ENCODE data around the gene SUPT20HL2. TPM values are rescaled to one million over a fixed set of nuclear protein-coding genes. Genes with fewer than 3 reads are reported as not detected.

SUPT20HL2 gene
- total RNA-seq = not detected in 2 replicates

DNA sequence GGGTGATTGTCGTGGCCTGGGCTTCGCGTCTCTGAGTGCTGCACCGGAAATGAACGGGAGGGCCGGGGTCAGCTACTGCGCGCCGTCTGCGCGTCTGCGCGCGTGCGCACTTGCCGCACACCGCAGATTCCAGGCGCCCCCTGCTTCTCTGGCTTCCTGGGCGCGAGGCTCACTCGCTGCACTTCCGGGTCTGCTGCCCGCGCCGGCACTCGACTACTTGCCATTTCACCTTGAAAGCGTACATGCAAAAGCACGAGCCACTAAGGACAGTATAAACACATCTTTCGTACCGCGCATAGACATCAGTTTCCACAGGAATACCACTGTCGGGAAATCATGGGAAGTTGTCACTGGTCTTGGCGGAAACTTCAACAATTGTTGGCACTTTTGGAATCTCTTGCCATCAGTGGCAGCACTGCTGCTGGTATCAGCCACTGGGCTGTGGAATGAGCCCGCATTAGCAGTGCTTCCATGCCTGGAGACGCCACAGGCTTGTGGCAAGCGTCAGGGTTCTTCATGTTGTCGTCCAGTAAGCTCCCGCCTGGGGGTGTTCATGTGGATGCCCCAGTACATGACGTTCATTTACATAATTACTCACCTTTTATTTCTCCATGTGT is at the start of gene SUPT20HL2:
Gene SUPT20HL2, minus strand, starts transcription at position 51 of the 617 bp plus-strand sequence. CDS start 754 bp downstream, outside the sequence.

DNA sequence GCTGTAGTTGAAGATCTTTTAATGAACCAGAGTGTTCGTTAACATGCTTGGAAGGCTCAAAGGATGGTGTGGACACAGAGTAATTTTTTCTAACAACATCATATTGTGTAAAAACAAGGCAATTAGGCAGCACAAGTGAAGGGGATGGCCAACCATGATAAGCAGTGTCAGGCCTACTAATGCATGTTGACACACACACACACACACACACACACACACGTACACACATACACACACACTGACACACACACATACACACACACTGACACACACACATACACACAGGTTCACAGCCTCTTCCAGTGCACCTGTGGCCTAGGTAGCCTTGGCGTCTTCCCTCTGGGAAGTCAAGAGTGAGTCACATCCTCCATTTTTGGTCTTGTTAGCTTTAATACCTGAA is 46.4 kb upstream of the SUPT20HL2 start, which contains the start of gene SUPT20HL1:
Gene SUPT20HL1, plus strand, starts transcription at position 368 of the 400 bp plus-strand sequence. CDS start 2,122 bp downstream, outside the sequence.

Other genes with a start within 250 kb of the SUPT20HL2 start
- gene ZFX, start 164.3 kb downstream of the SUPT20HL2 start, total RNA-seq = 18.3 and 50.9 TPM in 2 replicates
- gene SUPT20HL1, start 46.6 kb upstream of the SUPT20HL2 start, total RNA-seq = not detected in 2 replicates
- gene PDK3, start 151.2 kb upstream of the SUPT20HL2 start, total RNA-seq = 3.8 and 4.5 TPM in 2 replicates

Data from bladder microvascular endothelial cell (primary cell).